LNCAP (cell line): ENCODE measurements around the gene PODN.

Source experiments
- CTCF ChIP-seq: fragments of 450-650 bp; IDR thresholded peaks from 2 replicates; pipeline ENCODE4 v1.5.1; 2017; ENCODE audit warnings: mild to moderate bottlenecking

PODN gene

GRCh38 chr1:53110370-53111072, 48.5 kb downstream of the PODN start:
- no peak for TF ChIP-seq CTCF

- TF ChIP-seq CTCF, result no peak
Observed at GRCh38 chr1:53111073-53111556, 49.1 kb downstream of the PODN start.

GRCh38 chr1:53111693-53112092, 49.7 kb downstream of the PODN start:
- no peak for TF ChIP-seq CTCF

GRCh38 chr1:53112271-53112774, 50.3 kb downstream of the PODN start:
- TF ChIP-seq CTCF, result no peak

GRCh38 chr1:53112861-53113260, 50.8 kb downstream of the PODN start:
- TF ChIP-seq CTCF, result no peak

GRCh38 chr1:53114090-53114489, 52.1 kb downstream of the PODN start:
- TF ChIP-seq CTCF, result no peak

- TF ChIP-seq CTCF, result no peak
Observed at GRCh38 chr1:53114581-53115400, 52.8 kb downstream of the PODN start.
